HEK293 (cell line): ENCODE measurements around the gene NRSN2.

ENCODE experiments used
- ELK4 ChIP-seq: IDR thresholded peaks from 2 replicates; pipeline ENCODE4 v1.6.1; 2011; ENCODE audit warnings: mild to moderate bottlenecking, low read depth, low read length, borderline replicate concordance
- HOXA7 ChIP-seq: sonication (generic); formaldehyde crosslinking; IDR thresholded peaks from 2 replicates; pipeline ENCODE4 v1.8.1; 2022; ENCODE audit warnings: missing genetic modification reagents, borderline replicate concordance
- KLF7 ChIP-seq: fragments of 450-650 bp; formaldehyde crosslinking; IDR thresholded peaks from 2 replicates; pipeline ENCODE4 v1.5.1; 2016; ENCODE audit warnings: missing biosample characterization, missing genetic modification characterization, borderline replicate concordance
- KLF8 ChIP-seq: fragments of 450-650 bp; formaldehyde crosslinking; IDR thresholded peaks from 2 replicates; pipeline ENCODE4 v1.5.1; 2016; ENCODE audit warnings: missing biosample characterization, missing genetic modification characterization
- OSR2 ChIP-seq: fragments of 450-650 bp; formaldehyde crosslinking; IDR thresholded peaks from 2 replicates; pipeline ENCODE4 v1.5.1; 2016; ENCODE audit warnings: missing biosample characterization, missing genetic modification characterization
- REST ChIP-seq: fragments of 450-650 bp; formaldehyde crosslinking; IDR thresholded peaks from 2 replicates; pipeline ENCODE4 v1.5.1; 2016; ENCODE audit warnings: missing biosample characterization, missing genetic modification characterization
- SP7 ChIP-seq: fragments of 450-650 bp; formaldehyde crosslinking; IDR thresholded peaks from 2 replicates; pipeline ENCODE4 v1.5.1; 2016; ENCODE audit warnings: missing biosample characterization, missing genetic modification characterization
- TSHZ1 ChIP-seq: fragments of 450-650 bp; formaldehyde crosslinking; IDR thresholded peaks from 2 replicates; pipeline ENCODE4 v1.5.1; 2016; ENCODE audit warnings: missing biosample characterization, missing genetic modification characterization, borderline replicate concordance
- YY2 ChIP-seq: fragments of 450-650 bp; formaldehyde crosslinking; IDR thresholded peaks from 2 replicates; pipeline ENCODE4 v1.5.1; 2016; ENCODE audit warnings: missing biosample characterization, missing genetic modification characterization
- ZNF114 ChIP-seq: fragments of 450-650 bp; formaldehyde crosslinking; IDR thresholded peaks from 2 replicates; pipeline ENCODE4 v1.5.0; 2017; ENCODE audit warnings: missing biosample characterization, missing genetic modification characterization
- ZNF354C ChIP-seq: fragments of 450-650 bp; formaldehyde crosslinking; IDR thresholded peaks from 2 replicates; pipeline ENCODE4 v1.5.1; 2016; ENCODE audit warnings: missing biosample characterization, missing genetic modification characterization, low read depth, borderline replicate concordance
- ZNF48 ChIP-seq: fragments of 450-650 bp; formaldehyde crosslinking; IDR thresholded peaks from 2 replicates; pipeline ENCODE4 v1.5.1; 2016; ENCODE audit warnings: missing biosample characterization, missing genetic modification characterization
- ZNF501 ChIP-seq: fragments of 450-650 bp; formaldehyde crosslinking; IDR thresholded peaks from 2 replicates; pipeline ENCODE4 v1.5.1; 2016; ENCODE audit warnings: missing biosample characterization, missing genetic modification characterization
- ZNF513 ChIP-seq: fragments of 450-650 bp; IDR thresholded peaks from 2 replicates; pipeline ENCODE4 v1.5.1; 2018; ENCODE audit warnings: missing biosample characterization, missing genetic modification characterization
- ZNF629 ChIP-seq: fragments of 450-650 bp; formaldehyde crosslinking; IDR thresholded peaks from 2 replicates; pipeline ENCODE4 v1.5.1; 2017; ENCODE audit warnings: missing biosample characterization, missing genetic modification characterization
- ZNF670 ChIP-seq: fragments of 450-650 bp; formaldehyde crosslinking; IDR thresholded peaks from 2 replicates; pipeline ENCODE4 v1.5.1; 2016; ENCODE audit warnings: missing biosample characterization, missing genetic modification characterization, low read depth
- ZNF701 ChIP-seq: fragments of 450-650 bp; formaldehyde crosslinking; IDR thresholded peaks from 2 replicates; pipeline ENCODE4 v1.5.1; 2016; ENCODE audit warnings: missing biosample characterization, missing genetic modification characterization
- ZNF76 ChIP-seq: fragments of 450-650 bp; formaldehyde crosslinking; IDR thresholded peaks from 2 replicates; pipeline ENCODE4; 2016; ENCODE audit warnings: low read depth, missing biosample characterization, missing genetic modification characterization, borderline replicate concordance
- ZNF776 ChIP-seq: fragments of 450-650 bp; formaldehyde crosslinking; IDR thresholded peaks from 2 replicates; pipeline ENCODE4 v1.5.0; 2017; ENCODE audit warnings: missing biosample characterization, missing genetic modification characterization, borderline replicate concordance
- ZNF791 ChIP-seq: fragments of 450-650 bp; formaldehyde crosslinking; IDR thresholded peaks from 2 replicates; pipeline ENCODE4 v1.5.1; 2016; ENCODE audit warnings: missing biosample characterization, missing genetic modification characterization
- ZNF792 ChIP-seq: fragments of 450-650 bp; formaldehyde crosslinking; IDR thresholded peaks from 2 replicates; pipeline ENCODE4 v1.5.1; 2016; ENCODE audit warnings: missing biosample characterization, missing genetic modification characterization
- ZNF837 ChIP-seq: fragments of 450-650 bp; formaldehyde crosslinking; IDR thresholded peaks from 2 replicates; pipeline ENCODE4 v1.5.1; 2016; ENCODE audit warnings: missing biosample characterization, missing genetic modification characterization
- ZSCAN30 ChIP-seq: fragments of 450-650 bp; IDR thresholded peaks from 2 replicates; pipeline ENCODE4 v1.5.1; 2018; ENCODE audit warnings: missing biosample characterization, mild to moderate bottlenecking, missing genetic modification characterization, moderate library complexity
- TF ChIP-seq, protein P1 (sequence below): fragments of 450-650 bp; formaldehyde crosslinking; IDR thresholded peaks from 2 replicates; pipeline ENCODE4 v1.5.1; 2016; ENCODE audit warnings: missing biosample characterization, missing genetic modification characterization
- TF ChIP-seq, protein P2 (sequence below): fragments of 450-650 bp; formaldehyde crosslinking; IDR thresholded peaks from 2 replicates; pipeline ENCODE4 v1.5.1; 2016; ENCODE audit warnings: missing biosample characterization, missing genetic modification characterization

NRSN2 gene

DNA sequence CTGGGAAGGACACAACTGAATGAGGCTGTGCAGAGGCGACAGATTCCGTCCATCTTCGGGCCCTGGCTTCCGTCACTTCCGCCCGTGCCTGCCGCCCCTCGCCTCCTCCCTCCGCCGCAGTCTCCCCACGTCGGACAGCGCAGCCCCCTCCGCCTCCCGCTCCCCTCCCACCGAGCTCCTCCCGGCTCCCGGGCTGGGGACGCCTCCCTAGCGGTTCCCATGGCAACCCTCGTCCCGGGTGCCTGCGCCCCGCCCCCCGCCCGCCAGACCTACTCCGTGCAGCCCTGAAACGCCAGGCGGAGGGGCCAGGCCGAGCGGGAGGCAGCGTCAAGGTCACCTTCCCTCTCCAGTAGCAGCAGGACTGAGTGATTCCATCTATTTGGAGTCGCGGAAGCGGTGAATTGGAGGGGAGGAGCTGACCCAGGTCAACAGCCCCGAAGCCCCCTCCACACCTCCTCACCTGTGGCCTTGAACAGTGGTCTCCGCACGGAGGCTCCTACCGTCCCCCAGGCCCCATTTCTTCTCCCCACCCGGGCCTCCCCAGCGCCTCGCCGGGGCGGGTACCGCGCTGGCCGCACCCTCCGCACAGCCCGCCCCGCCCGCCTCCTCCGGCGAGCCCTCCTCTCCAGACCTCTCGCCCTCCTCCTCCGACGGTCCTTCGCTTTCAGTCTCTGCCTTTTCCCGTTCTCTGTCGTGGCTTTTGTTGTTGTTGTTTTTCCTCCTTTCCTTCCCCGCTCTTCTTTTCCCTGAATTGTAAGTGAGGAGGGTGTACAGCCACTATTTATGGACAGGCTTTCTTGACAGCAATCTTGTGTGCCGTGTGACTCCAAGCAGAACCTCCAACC lies 951 bp downstream of the NRSN2 start (continued):
- TF ChIP-seq YY2 (tag by site-specific recombination) (peak; percentile 64; the same call in 1 of the 2 replicates), ZNF670 (tag by site-specific recombination) (no peak), ZNF501 (tag by site-specific recombination) (no peak; the same call in 1 of the 2 replicates), ZNF837 (tag by site-specific recombination) (no peak; the same call in 1 of the 2 replicates), ZNF776 (tag by site-specific recombination) (no peak), HOXA7 (CRISPR knock-in tag) (no peak), ZNF354C (tag by site-specific recombination) (no peak), KLF8 (tag by site-specific recombination) (peak; percentile 91), ZNF114 (tag by site-specific recombination) (no peak), ZNF76 (tag by site-specific recombination) (peak; percentile 29; the same call in 1 of the 2 replicates), ELK4 (no peak), ZNF792 (tag by site-specific recombination) (no peak), KLF7 (tag by site-specific recombination) (peak; percentile 35; the same call in 1 of the 2 replicates), ZNF791 (no peak), ZSCAN30 (tag by site-specific recombination) (peak; percentile 79), ZNF513 (no peak), REST (tag by site-specific recombination) (peak; percentile 92), TSHZ1 (tag by site-specific recombination) (no peak), ZNF48 (tag by site-specific recombination) (no peak), ZNF701 (no peak), SP7 (tag by site-specific recombination) (peak; percentile 82), ZNF629 (tag by site-specific recombination) (peak; percentile 72), OSR2 (tag by site-specific recombination) (peak; percentile 89)
- TF ChIP-seq, protein P1, sequence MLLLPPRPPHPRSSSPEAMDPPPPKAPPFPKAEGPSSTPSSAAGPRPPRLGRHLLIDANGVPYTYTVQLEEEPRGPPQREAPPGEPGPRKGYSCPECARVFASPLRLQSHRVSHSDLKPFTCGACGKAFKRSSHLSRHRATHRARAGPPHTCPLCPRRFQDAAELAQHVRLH (tag by site-specific recombination) = no peak
- TF ChIP-seq, protein P2, sequence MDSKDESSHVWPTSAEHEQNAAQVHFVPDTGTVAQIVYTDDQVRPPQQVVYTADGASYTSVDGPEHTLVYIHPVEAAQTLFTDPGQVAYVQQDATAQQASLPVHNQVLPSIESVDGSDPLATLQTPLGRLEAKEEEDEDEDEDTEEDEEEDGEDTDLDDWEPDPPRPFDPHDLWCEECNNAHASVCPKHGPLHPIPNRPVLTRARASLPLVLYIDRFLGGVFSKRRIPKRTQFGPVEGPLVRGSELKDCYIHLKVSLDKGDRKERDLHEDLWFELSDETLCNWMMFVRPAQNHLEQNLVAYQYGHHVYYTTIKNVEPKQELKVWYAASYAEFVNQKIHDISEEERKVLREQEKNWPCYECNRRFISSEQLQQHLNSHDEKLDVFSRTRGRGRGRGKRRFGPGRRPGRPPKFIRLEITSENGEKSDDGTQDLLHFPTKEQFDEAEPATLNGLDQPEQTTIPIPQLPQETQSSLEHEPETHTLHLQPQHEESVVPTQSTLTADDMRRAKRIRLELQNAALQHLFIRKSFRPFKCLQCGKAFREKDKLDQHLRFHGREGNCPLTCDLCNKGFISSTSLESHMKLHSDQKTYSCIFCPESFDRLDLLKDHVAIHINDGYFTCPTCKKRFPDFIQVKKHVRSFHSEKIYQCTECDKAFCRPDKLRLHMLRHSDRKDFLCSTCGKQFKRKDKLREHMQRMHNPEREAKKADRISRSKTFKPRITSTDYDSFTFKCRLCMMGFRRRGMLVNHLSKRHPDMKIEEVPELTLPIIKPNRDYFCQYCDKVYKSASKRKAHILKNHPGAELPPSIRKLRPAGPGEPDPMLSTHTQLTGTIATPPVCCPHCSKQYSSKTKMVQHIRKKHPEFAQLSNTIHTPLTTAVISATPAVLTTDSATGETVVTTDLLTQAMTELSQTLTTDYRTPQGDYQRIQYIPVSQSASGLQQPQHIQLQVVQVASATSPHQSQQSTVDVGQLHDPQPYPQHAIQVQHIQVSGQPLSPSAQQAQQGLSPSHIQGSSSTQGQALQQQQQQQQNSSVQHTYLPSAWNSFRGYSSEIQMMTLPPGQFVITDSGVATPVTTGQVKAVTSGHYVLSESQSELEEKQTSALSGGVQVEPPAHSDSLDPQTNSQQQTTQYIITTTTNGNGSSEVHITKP (tag by site-specific recombination) = 0 out of 2 replicates have a peak, but pooled peaks have one; percentile 11
